ENCODE results near the gene PPFIBP1. TPM values are rescaled to one million over a fixed set of nuclear protein-coding genes. Genes with fewer than 3 reads are reported as not detected.

The PPFIBP1 gene
- total and polyA plus RNA-seq, 2 experiments from 2014 or later, result 23.9 to 38.6 TPM

DNA sequence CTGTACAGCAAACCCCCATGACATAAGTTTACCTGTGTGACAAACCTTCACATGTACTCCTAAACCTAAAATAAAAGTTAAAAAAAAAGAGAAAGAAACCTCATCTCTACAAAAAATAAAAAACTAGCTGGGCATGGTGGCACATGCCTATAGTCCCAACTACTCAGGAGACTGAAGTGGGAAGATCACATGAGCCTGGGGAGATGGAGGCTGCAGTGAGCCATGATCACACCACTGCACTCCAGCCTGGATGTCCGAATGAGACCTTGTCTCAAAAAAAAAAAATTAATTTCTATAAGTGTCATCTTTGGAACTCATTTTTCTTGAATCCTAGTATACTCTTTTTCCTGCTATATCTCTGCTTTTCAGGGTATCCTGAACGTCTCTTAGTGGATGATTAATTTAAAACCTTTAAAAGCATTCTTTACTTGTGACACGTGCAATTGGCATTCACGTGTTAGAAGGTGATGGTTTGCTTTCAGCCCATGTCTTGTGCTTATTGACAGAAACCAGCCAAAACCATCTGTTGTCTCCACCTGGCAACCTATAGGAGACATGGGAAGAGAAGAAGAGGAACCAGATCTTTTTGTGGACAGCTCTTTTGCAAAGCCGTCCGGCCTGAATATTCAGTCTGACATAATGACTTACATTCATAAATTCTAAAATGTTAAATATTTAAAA, 30.6 kb upstream of the PPFIBP1 start:
- no peaks in the 10 kb centered on the region for H3K4me1 ChIP-seq (ENCODE audit: insufficient read depth)
- H3K9me2 ChIP-seq (replicated peaks; ENCODE audit: insufficient read depth), result no peaks in the 10 kb centered on the region
- no peaks in the 10 kb centered on the region for H3K9me3 ChIP-seq (ENCODE audit: low read depth)
- no peaks in the 10 kb centered on the region for H3K79me2 ChIP-seq
- no peaks in the 10 kb centered on the region for H3K36me3 ChIP-seq (replicated peaks; ENCODE audit: insufficient read depth, low read depth)
- H3K4me3 ChIP-seq, result no peak overlapping the region
- no peaks in the 10 kb centered on the region for H4K20me1 ChIP-seq (ENCODE audit: insufficient read depth, poor library complexity, severe bottlenecking)
- DNase-seq (ENCODE audit: low spot score), result no peak
- TF ChIP-seq EZH2 (IDR thresholded peaks at IDR 0.05; ENCODE audit: borderline replicate concordance) (no peak), EZH2phosphoT487 (IDR thresholded peaks at IDR 0.05; ENCODE audit: low read depth, severe bottlenecking, unreplicated experiment) (no peak)
- TF ChIP-seq, protein P1, sequence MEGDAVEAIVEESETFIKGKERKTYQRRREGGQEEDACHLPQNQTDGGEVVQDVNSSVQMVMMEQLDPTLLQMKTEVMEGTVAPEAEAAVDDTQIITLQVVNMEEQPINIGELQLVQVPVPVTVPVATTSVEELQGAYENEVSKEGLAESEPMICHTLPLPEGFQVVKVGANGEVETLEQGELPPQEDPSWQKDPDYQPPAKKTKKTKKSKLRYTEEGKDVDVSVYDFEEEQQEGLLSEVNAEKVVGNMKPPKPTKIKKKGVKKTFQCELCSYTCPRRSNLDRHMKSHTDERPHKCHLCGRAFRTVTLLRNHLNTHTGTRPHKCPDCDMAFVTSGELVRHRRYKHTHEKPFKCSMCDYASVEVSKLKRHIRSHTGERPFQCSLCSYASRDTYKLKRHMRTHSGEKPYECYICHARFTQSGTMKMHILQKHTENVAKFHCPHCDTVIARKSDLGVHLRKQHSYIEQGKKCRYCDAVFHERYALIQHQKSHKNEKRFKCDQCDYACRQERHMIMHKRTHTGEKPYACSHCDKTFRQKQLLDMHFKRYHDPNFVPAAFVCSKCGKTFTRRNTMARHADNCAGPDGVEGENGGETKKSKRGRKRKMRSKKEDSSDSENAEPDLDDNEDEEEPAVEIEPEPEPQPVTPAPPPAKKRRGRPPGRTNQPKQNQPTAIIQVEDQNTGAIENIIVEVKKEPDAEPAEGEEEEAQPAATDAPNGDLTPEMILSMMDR (IDR thresholded peaks at IDR 0.05; ENCODE audit: poor library complexity), result no peak
- H3K27me3 ChIP-seq, result no peaks in the 10 kb centered on the region
- H3K27ac ChIP-seq, result no peak overlapping the region
- H3K4me2 ChIP-seq, result no peak overlapping the region
- no peak overlapping the region for H2AFZ ChIP-seq
- 47% methylated on average over 6 of the region's 6 CpGs for WGBS (ENCODE audit: low lambda C conversion rate, missing lambda C conversion rate)

DNA sequence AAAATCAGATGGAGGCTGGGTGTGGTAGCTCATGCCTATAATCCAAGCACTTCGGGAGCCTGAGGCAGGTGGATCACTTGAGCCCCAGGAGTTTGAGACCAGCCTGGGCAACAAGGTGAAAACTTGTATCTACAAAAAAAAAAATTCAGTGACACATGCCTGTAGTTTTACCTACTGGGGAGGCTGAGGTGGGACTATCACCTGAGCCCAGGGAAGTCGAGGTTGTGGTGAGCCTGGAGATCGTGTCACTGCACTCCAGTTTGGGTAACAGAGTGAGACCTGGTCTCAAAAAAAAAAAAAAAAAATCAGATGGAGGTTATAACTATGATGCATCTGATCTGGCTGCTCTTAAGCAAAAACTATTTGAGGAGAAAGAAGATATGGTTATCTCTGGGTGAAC, 26.6 kb upstream of the PPFIBP1 start:
- H3K4me3 ChIP-seq, result no peak overlapping the region
- TF ChIP-seq EZH2phosphoT487 (IDR thresholded peaks at IDR 0.05; ENCODE audit: low read depth, severe bottlenecking, unreplicated experiment) (no peak), EZH2 (IDR thresholded peaks at IDR 0.05; ENCODE audit: borderline replicate concordance) (no peak)
- TF ChIP-seq, protein P1 (IDR thresholded peaks at IDR 0.05; ENCODE audit: poor library complexity), result no peak
- H3K27ac ChIP-seq, result no peak overlapping the region
- H2AFZ ChIP-seq, result no peak overlapping the region
- no peaks in the 10 kb centered on the region for H4K20me1 ChIP-seq (ENCODE audit: insufficient read depth, poor library complexity, severe bottlenecking)
- no peaks in the 10 kb centered on the region for H3K36me3 ChIP-seq (replicated peaks; ENCODE audit: insufficient read depth, low read depth)
- no peaks in the 10 kb centered on the region for H3K27me3 ChIP-seq
- DNase-seq (ENCODE audit: low spot score), result no peak
- 100% methylated on average over 3 of the region's 3 CpGs for WGBS (ENCODE audit: low lambda C conversion rate, missing lambda C conversion rate)
- H3K4me2 ChIP-seq, result no peak overlapping the region
- no peaks in the 10 kb centered on the region for H3K79me2 ChIP-seq
- H3K4me1 ChIP-seq (ENCODE audit: insufficient read depth), result no peaks in the 10 kb centered on the region
- H3K9me3 ChIP-seq (ENCODE audit: low read depth), result no peaks in the 10 kb centered on the region
- no peaks in the 10 kb centered on the region for H3K9me2 ChIP-seq (replicated peaks; ENCODE audit: insufficient read depth)

DNA sequence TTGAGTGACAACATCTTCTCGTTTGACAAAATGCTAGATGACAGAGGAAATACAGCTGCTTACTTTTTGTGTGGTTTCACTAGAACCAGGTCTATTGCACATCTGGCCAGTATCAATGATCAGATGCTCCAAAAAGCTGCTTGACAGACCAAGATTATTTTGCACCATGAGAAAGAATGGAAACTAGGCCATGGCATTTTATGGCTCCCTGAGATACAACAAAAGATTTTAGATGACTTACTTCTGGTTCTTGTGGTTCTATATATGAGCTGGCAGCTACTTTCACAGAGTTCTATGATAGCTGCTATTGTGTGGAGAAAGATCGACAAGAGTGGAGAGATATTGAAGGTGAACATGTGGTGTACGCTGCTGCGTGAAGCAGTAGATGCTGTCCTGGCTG, 25.9 kb upstream of the PPFIBP1 start:
- H3K4me3 ChIP-seq, result no peak overlapping the region
- H3K27ac ChIP-seq, result no peak overlapping the region
- no peak for DNase-seq (ENCODE audit: low spot score)
- no peaks in the 10 kb centered on the region for H3K9me3 ChIP-seq (ENCODE audit: low read depth)
- no peaks in the 10 kb centered on the region for H3K9me2 ChIP-seq (replicated peaks; ENCODE audit: insufficient read depth)
- TF ChIP-seq EZH2 (IDR thresholded peaks at IDR 0.05; ENCODE audit: borderline replicate concordance) (no peak), EZH2phosphoT487 (IDR thresholded peaks at IDR 0.05; ENCODE audit: low read depth, severe bottlenecking, unreplicated experiment) (no peak)
- TF ChIP-seq, protein P1 (IDR thresholded peaks at IDR 0.05; ENCODE audit: poor library complexity), result no peak
- no peak overlapping the region for H2AFZ ChIP-seq
- H3K4me2 ChIP-seq, result no peak overlapping the region
- H3K79me2 ChIP-seq, result no peaks in the 10 kb centered on the region
- no peaks in the 10 kb centered on the region for H3K36me3 ChIP-seq (replicated peaks; ENCODE audit: insufficient read depth, low read depth)
- H4K20me1 ChIP-seq (ENCODE audit: insufficient read depth, poor library complexity, severe bottlenecking), result no peaks in the 10 kb centered on the region
- WGBS (ENCODE audit: low lambda C conversion rate, missing lambda C conversion rate), result 96% methylated on average over 4 of the region's 4 CpGs
- no peaks in the 10 kb centered on the region for H3K27me3 ChIP-seq
- no peaks in the 10 kb centered on the region for H3K4me1 ChIP-seq (ENCODE audit: insufficient read depth)

Data from hepatocyte (in vitro differentiated cells).